CD4-positive, alpha-beta T cell treated with Interleukin-21 for 1 hour (primary cell): ENCODE measurements around the gene PTPRN.
"Not testable (repeated sequence)": the region's sequence is repeated elsewhere in the genome, so short reads cannot be mapped to it uniquely, and the experiment has no call there.

ENCODE experiments used
- DNase-seq: peaks from one replicate; pipeline ENCODE4 v3.0.0-alpha.2; 2020

Gene PTPRN

GRCh38 chr2:219266886-219267285, 42.3 kb downstream of the PTPRN start:
- no peak for DNase-seq

DNA sequence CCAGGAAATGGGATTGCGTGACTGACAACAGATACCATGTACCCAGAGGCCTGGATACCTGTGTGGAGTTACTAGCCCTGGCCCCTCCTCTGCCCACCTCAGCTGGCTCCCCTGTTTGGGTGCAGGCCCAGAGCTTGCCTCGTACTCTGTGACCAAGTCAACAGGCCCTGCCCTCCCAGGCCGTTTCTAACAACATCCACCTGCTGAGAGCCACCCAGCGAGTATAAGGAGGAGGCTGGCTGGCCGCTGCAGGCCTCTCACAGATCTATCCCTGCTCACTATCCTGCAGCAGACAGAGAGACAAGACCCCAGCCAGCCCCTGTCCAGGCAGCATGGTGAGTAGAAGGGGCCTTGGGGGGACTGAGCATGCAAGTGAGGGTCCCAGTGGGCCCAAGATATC, 43.0 kb downstream of the PTPRN start:
- DNase-seq, result no peak

- DNase-seq, result no peak
Measured at GRCh38 chr2:219261024-219261855, 48.0 kb downstream of the PTPRN start.

DNA sequence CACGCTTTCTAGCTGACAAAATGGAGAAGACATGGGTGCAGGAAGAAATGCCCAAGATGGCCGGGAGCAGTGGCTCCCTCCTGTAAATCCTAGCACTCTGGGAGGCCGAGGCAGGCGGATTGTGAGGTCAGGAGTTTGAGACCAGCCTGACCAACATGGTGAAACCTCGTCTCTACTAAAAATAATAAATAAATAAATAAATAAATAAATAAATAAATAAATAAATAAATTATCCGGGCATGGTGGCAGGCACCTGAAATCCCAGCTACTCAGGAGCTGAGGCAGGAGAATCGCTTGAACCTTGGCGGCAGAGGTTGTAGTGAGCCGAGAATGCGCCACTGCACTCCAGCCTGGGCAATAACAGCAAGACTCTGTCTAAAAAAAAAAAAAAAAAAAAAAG, 50.3 kb downstream of the PTPRN start:
- not testable (repeated sequence) for DNase-seq

GRCh38 chr2:219254590-219255201, 54.5 kb downstream of the PTPRN start:
- peak; percentile 58 for DNase-seq

GRCh38 chr2:219253753-219254589, 55.2 kb downstream of the PTPRN start, which contains the start of gene TUBA4A:
TUBA4A (minus strand) TSS chr2:219253918; CDS start chr2:219253858, 60 bp downstream.
- DNase-seq, result peak; percentile 93

DNA sequence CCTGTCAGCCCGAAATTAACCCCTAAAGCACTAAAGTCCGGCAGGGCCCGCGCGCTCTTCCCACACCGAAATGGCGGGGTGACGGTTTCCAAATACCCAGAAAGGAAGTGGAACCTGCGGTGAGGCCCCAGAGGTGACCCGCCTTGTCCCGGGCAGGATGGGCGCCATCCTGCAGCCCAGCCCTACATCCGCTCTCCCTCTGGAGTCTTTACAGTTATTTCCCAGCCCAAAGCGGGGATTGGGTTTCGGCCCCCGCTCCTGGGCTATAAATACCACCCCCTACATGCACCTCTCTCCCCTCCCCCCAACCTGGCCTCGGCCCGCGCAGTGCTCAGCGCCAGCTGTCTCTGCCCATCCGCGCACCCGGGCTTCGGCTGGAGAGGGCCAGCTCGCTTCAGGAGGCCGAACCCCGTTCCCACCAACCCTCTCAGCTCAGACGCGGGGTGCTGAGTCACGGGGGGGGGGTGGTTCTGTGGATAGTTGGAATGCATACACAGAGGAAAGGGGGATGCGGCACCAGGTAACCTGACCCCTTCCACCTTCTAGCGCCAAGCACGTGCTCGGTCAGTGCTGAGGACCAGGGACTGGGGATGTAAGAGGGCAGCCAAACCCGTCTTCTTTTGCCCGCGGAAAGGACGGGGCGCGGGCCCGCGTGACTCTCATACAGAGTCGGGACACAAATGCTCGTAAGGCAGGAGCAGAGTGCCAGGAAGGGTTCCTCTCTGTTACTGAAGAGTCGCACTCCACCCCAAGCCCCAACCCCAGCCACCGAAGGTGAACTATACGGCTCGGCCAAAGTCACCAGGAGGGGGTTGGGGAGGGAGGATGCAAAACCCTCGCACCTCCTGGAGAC, 56.1 kb downstream of the PTPRN start, which contains the start of gene TUBA4B:
TSS of gene TUBA4B (plus strand) at position 344 of the 853 bp plus-strand sequence. CDS start at position 509, 165 bp downstream.
- DNase-seq, result peak; percentile 51

- no peak for DNase-seq
Measured at GRCh38 chr2:219252570-219252899, 56.7 kb downstream of the PTPRN start.

DNA sequence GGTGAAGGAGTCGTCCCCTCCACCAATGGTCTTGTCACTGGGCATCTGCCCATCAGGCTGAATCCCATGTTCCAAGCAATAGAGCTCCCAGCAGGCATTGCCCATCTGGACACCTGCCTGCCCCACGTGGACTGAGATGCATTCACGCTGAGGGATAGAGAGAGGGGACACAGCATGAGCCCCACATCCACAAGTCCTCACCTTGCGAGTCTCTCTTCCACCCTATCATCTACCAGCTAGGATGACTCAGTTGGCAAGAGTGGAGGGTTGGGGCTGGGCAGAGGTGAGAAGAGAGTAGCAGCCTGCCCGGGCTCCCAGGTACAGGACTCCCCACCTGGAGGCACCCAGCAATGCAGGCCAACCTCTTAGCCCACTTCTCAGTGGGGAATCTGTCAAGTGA, 57.1 kb downstream of the PTPRN start:
- DNase-seq, result peak; percentile 27

- no peak for DNase-seq
Measured at GRCh38 chr2:219251656-219252055, 57.5 kb downstream of the PTPRN start.

- DNase-seq, result no peak
Measured at GRCh38 chr2:219250049-219250781, 59.0 kb downstream of the PTPRN start.

DNA sequence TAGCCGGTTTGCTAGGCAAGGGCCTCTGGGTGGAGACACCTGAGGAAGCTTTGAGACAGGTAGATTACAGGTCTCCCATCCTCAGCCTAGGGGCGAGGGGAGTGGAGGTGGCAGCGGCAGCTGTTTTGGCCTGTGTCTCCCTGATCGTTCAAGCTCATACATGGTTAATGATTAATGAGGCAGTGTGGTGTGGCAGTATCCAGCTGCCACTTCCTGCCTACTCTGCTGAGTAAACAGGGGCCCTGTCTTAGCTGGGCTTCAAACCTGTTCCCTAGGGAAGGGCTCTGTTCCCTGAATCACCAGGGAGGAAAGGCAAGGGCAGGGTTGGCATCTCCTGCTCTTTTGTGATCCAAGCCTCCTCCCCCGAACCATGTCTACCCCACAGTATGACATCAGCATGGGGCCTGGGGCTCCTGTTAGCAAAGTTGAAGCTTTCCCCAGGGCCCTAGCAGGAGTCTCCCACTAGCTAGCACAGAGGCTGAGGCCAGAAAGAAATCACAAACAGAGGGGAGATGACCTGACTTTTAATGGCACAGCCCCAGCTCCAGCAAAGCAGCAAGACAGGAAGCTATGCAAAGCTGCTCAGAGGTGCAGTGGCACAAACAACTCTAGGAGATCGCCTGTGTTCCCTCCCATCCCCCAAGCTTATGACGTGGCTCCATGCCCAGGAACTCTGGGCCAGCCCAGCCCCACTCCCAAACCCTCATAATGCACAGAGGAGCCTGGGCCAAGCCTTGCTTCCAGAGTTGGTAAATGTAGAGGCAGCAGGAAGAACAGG, 59.8 kb downstream of the PTPRN start:
- DNase-seq, result peak; percentile 67

GRCh38 chr2:219248845-219249202, 60.4 kb downstream of the PTPRN start:
- DNase-seq, result no peak

GRCh38 chr2:219247678-219248642, 61.2 kb downstream of the PTPRN start:
- peak; percentile 81 for DNase-seq

- no peak for DNase-seq
Measured at GRCh38 chr2:219246559-219246958, 62.6 kb downstream of the PTPRN start.

DNA sequence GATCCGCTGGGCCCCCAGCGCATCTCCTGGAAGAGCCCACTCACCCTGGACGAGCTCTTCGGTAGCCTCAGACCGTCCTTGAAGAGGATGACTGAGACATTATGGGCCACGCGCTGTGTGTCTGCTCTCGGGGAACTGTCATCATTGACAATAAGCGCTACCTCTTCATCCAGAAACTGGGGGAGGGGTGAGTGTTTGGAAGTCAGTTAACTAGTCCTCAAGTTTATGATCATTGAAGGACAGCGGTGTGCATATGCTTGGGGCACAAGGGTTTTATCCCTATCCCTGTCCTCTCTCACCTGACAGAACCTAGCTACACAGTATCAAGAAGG, 63.3 kb downstream of the PTPRN start:
- peak; percentile 28 for DNase-seq

GRCh38 chr2:219245148-219245898, 63.9 kb downstream of the PTPRN start, which contains the start of the genes GLB1L and STK16:
GLB1L (minus strand) TSS chr2:219245444; CDS start chr2:219243573, 1,871 bp downstream.
STK16 (plus strand) TSS chr2:219245479; CDS start chr2:219246000, 521 bp downstream.
- DNase-seq, result peak; percentile 88

DNA sequence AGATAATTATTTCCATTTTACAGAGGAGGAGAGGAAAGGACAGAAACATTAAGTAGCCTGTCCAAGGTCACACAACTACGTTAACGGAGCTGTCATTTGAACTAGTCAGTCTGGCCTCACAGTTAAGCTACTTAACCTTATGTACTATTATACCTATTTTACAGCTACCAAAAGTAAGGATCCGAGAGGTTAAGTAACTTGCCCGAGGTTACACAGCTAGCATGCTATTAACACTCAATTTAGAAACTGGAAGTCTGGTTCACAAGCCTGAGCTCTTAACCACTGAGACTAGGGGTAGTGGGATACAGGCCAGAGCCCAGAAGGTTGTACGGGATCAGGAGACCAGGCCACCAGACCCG, 64.4 kb downstream of the PTPRN start:
- no peak for DNase-seq

- DNase-seq, result no peak
Measured at GRCh38 chr2:219243291-219243761, 65.9 kb downstream of the PTPRN start.
